Measurements from ENCODE around the gene DIDO1. TPM values are rescaled to one million over a fixed set of nuclear protein-coding genes. Genes with fewer than 3 reads are reported as not detected.
"Not testable (repeated sequence)": the region's sequence is repeated elsewhere in the genome, so short reads cannot be mapped to it uniquely, and the experiment has no call there.

The DIDO1 gene
- total RNA-seq, 1 donor from 2014 or later = 58.1 TPM

DNA sequence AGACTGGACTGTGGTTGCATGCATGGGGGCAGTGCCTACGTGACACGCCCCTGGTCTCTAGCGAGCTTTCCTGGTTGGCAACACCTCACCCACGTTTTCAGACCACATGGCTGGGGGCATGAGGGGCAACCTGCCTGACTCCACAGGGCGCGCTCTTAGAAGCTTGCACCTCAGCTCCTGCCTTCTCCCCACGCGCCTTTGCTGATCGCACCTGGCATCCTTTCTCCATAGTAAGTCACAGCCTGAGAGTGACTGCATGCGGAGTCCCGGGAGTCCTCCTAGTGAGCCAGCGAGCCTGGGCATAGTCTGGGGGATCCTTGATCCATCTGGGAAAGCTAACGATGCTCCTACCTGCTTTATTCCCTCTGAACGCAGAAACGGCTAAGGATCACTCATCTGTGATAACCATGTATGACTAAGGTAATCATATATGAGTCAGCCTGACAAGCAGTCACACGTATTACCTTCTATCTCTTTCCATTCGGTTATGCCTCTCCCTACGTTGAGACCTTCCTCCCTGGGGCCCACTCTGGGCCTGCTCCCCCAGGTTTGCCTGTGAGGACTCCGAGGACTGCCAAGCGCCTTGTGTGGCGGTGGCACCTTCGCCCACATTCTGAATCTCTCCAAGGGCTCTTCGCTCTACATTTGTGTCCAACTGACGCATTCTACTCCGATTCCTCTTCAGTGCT lies 69.2 kb downstream of the DIDO1 start:
- Mint-ChIP-seq H3K4me3 (no peak overlapping the region), H3K9me3 (no peaks in the 10 kb centered on the region), H3K4me1 (ENCODE audit: unreplicated experiment) (peaks cover 14% of the 10 kb centered on the region), H3K27me3 (peaks cover 14% of the 10 kb centered on the region), H3K36me3 (peaks cover 21% of the 10 kb centered on the region), H3K27ac (no peak overlapping the region)
- TF ChIP-seq, protein P1, sequence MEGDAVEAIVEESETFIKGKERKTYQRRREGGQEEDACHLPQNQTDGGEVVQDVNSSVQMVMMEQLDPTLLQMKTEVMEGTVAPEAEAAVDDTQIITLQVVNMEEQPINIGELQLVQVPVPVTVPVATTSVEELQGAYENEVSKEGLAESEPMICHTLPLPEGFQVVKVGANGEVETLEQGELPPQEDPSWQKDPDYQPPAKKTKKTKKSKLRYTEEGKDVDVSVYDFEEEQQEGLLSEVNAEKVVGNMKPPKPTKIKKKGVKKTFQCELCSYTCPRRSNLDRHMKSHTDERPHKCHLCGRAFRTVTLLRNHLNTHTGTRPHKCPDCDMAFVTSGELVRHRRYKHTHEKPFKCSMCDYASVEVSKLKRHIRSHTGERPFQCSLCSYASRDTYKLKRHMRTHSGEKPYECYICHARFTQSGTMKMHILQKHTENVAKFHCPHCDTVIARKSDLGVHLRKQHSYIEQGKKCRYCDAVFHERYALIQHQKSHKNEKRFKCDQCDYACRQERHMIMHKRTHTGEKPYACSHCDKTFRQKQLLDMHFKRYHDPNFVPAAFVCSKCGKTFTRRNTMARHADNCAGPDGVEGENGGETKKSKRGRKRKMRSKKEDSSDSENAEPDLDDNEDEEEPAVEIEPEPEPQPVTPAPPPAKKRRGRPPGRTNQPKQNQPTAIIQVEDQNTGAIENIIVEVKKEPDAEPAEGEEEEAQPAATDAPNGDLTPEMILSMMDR (conservative IDR thresholded peaks at IDR 0.05) = no peak
- no peak for DNase-seq (ENCODE audit: extremely low spot score, unreplicated experiment)

DNA sequence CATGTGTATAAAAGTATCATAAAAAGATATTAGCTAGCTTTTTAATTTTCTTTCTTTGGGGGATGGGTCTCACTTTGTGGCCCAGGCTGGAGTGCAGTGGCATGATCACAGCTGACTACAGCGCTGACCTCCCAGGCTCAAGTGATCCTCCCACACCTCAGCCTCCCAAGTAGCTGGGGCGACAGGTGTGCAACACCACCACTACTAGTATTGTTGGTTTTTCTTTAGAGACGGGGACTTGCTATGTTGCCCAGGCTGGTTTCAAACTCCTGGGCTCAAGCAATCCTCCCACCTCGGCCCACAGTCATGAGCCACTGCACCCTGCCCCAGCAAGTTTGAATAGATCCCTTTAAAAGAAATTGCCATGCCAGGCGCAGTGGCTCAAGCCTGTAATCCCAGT lies 71.2 kb downstream of the DIDO1 start:
- Mint-ChIP-seq H3K27ac (no peak overlapping the region), H3K27me3 (peaks cover 10% of the 10 kb centered on the region), H3K4me3 (no peak overlapping the region), H3K36me3 (peaks cover 24% of the 10 kb centered on the region), H3K9me3 (no peaks in the 10 kb centered on the region), H3K4me1 (ENCODE audit: unreplicated experiment) (peaks cover 10% of the 10 kb centered on the region)
- TF ChIP-seq, protein P1 (conservative IDR thresholded peaks at IDR 0.05) = no peak
- DNase-seq (ENCODE audit: extremely low spot score, unreplicated experiment) = no peak

DNA sequence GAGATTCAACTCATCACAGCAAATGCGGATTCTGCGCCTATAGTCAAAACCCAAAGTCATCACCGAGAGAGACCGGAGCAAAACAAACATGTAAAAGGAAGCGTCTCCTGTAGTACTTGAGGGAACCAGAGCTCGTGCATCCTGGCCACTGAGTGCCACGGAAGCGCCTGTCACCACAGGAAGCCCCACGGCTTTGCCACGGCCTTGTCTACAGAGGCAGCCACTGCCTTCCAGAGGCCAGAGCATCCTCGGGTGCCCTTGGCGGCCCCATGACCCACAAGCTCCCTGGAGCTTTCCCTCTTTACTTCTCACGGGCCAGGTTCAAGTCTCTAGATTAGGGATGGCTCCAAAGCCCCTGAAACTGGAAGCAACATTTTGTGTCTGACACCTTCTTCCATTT lies 72.2 kb downstream of the DIDO1 start:
- Mint-ChIP-seq H3K4me1 (ENCODE audit: unreplicated experiment) (peaks cover 2% of the 10 kb centered on the region), H3K27ac (no peak overlapping the region), H3K36me3 (peaks cover 24% of the 10 kb centered on the region), H3K27me3 (peaks cover 1% of the 10 kb centered on the region), H3K4me3 (no peak overlapping the region), H3K9me3 (no peaks in the 10 kb centered on the region)
- no peak for DNase-seq (ENCODE audit: extremely low spot score, unreplicated experiment)
- TF ChIP-seq, protein P1 (conservative IDR thresholded peaks at IDR 0.05) = no peak

DNA sequence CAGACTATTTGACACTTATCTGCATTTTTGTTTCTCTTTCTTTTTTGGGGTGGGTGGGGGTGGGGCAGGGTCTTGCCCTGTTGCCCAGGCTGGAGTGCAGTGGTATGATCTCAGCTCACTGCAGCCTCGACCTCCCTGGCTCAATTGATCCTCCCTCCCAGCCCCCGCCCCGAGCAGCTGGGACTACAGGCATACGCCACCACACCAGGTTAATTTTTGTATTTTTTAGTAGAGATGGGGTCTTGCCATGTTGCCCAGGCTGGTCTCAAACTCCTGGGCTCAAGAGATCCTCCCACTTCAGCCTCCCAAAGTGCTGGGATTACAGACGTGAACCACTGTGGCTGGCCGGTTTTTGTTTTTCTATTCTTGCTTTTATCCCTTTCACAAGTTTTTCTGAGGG lies 73.0 kb downstream of the DIDO1 start:
- not testable (repeated sequence) for H3K4me1 Mint-ChIP-seq (ENCODE audit: unreplicated experiment); H3K9me3 Mint-ChIP-seq; H3K27me3 Mint-ChIP-seq; DNase-seq (ENCODE audit: extremely low spot score, unreplicated experiment); H3K27ac Mint-ChIP-seq; H3K4me3 Mint-ChIP-seq
- peaks cover 23% of the 10 kb centered on the region for H3K36me3 Mint-ChIP-seq

DNA sequence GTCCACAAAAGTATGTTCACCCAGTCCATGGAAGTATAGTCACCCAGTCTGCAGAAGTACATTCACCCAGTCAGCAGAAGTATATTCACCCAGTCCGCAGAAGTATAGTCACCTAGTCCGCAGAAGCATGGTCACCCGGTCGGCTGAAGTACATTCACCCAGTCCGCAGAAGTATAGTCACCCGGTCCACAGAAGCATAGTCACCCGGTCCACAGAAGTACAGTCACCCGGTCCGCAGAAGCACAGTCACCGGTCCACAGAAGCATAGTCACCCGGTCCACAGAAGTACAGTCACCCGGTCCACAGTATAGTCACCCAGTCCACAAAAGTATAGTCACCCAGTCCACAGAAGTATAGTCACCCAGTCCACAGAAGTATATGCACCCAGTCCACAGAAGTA lies 73.5 kb downstream of the DIDO1 start:
- TF ChIP-seq, protein P1 (conservative IDR thresholded peaks at IDR 0.05) = no peak
- H3K27ac Mint-ChIP-seq = no peak overlapping the region
- no peak for DNase-seq (ENCODE audit: extremely low spot score, unreplicated experiment)

DNA sequence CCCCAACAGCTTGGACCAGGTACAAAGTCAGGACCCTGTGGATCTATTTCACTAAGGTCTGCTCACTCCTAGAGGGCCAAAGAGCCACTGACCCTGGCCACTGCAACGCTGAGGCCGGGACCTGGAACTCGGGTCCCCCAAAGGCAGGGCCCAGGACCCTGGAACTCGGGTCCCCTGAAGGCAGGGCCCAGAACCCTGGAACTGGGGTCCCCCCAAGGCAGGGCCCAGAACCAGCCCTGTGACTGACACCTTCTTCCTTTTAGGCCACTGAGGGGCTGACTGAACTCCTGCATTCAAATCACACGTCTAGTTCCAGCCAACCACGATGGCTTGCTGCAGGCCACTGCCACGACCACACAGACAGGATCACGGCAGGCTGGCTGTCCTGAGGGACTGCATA lies 74.1 kb downstream of the DIDO1 start:
- no peak overlapping the region for H3K4me3 Mint-ChIP-seq
- no peaks in the 10 kb centered on the region for H3K27me3 Mint-ChIP-seq
- H3K27ac Mint-ChIP-seq = no peak overlapping the region
- TF ChIP-seq, protein P1 (conservative IDR thresholded peaks at IDR 0.05) = no peak
- H3K36me3 Mint-ChIP-seq = peaks cover 15% of the 10 kb centered on the region
- no peaks in the 10 kb centered on the region for H3K4me1 Mint-ChIP-seq (ENCODE audit: unreplicated experiment)
- DNase-seq (ENCODE audit: extremely low spot score, unreplicated experiment) = no peak
- no peaks in the 10 kb centered on the region for H3K9me3 Mint-ChIP-seq

More for the DNA sequence above, 73.5 kb downstream of the DIDO1 start:
- Mint-ChIP-seq H3K9me3 (no peaks in the 10 kb centered on the region), H3K4me3 (no peak overlapping the region), H3K4me1 (ENCODE audit: unreplicated experiment) (no peaks in the 10 kb centered on the region), H3K27me3 (no peaks in the 10 kb centered on the region), H3K36me3 (peaks cover 18% of the 10 kb centered on the region)

All from type B pancreatic cell (in vitro differentiated cells).